Left kidney (tissue), 2 donors: ENCODE results near the gene VSIR. TPM values are rescaled to one million over a fixed set of nuclear protein-coding genes. Genes with fewer than 3 reads are reported as not detected.

ENCODE experiments used
- DNase-seq: peaks from one replicate; pipeline ENCODE4 v3.0.0-alpha.2; 2013
- polyA plus RNA-seq: library from polyadenylated mRNA; unstranded; fragments of 120-200 nt; gene quantifications from one replicate; pipeline ENCODE4 v1.2.1, GENCODE V29; 2013; ENCODE audit not compliant: insufficient read length

Gene VSIR
- polyA plus RNA-seq, 1 donor, result 6.3 TPM

- no peak for DNase-seq
Measured at GRCh38 chr10:71765906-71766716, 7.2 kb downstream of the VSIR start.

DNA sequence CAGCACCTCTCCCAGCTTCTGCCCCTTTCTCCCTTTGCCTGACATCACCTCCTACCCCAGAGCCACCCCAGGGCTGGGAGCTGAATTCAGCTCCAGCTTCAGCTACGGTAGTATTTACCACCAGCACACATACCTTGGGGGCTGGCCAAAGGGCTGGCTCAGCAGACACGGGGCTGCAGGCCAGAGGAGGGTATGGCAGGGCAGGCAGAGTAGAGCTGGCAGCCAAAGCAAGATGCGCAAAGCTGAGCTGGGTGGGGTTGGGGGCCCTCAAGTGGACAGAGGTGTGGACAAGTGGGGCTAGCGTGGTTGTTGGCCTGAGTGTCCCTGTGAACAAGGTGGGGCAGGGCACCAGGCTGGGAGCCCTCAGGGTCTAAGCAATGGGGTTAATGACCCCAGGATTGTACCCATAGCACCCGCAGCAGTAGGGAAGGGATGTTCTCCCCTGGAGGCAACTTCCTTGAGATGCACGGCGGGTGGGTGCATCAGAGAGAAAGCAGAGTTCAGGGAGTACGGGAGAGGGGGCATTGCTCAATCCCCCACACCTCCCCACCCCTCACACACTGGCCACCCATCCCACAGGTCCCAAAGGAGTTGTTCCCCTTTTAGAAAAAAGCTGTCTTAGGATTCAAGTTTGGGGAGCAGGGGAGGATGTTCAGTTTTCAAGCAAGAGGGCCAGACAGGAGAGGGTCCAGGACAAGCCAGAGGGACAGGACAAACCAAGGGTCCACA is 8.0 kb downstream of the VSIR start:
- no peak for DNase-seq

DNA sequence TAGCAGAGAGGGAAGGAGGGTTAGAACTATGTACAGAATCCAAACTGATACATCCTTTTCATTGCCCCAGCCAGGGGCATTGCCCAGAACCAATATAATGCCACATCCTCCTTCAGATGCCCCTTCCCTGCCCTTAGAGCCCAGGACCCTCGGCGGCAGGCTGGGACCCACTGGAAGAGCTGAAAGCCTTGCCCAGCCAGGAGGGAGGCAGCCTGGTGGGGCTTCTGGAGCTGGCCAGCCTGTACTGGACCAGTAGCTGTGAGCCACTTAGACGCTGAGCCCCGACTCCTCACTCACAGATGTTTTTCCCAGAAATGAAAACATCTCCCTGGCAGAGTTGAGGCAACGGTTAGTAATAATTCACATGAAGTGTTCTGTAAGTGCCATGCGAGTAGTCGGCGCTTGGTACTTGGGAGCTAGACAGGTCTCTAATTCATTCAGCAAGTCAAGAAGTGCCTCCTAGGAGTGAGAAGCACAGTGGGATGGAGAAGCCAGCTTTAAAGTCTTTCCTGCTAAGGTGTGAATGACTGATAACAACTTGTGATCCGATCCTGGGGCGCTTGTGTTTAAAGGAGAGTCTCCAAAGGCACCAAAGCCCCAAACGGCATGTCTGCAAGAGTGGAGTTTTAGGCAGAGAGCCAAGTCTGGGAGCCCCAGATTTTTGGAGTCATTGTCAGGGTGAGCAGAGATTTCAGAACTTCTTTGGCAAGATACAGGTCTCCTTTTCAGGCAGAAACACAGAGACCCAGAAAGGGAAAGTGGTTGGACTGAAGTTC is 9.8 kb downstream of the VSIR start:
- no peak for DNase-seq

GRCh38 chr10:71762324-71762723 is 11.0 kb downstream of the VSIR start:
- DNase-seq, result no peak

DNA sequence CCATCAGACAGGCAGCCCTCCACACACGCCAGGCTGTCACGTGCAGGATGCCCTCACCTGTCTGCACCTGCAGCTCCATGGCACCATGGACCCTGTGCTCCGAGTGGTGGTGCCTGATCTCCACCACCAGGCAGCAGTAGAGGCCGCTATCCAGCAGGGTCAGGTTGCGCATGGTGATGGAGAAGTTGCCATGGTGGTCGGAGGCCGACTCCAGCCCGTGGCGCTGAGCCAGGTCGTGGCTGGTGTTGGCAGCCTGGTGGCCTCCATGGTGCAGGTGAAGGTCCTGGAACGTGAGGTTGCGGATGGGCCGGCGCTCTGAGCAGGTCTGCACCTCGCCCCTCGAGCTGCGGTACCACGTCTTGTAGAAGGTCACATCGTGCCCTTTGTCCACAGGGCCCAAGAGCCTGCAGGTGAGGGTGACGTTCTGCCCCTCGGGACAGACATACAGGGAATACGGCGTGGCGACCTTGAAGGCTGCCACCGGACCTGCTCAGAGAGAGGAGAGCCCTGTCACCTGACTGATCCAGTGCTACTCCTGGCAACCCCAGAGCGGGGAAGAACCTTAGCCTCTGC is 11.7 kb downstream of the VSIR start:
- DNase-seq, result no peak

DNA sequence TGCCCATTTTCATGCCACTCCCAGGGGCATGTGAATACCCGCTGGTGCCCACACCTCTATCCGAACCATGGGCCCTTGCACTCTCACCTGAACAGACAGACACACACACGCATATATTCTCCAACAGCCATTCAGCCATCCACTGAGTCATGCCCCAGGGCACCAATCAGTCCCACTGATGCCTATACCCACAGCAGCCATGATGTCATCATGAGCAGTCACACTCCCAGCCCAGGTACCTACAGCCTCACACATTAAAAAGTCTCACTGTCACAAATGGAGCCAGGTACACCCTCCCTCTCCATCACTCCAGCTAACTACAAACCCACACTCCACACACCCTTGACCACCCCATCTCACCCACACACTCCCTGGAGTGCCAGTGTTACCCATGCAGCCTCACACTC is 12.2 kb downstream of the VSIR start:
- no peak for DNase-seq

DNA sequence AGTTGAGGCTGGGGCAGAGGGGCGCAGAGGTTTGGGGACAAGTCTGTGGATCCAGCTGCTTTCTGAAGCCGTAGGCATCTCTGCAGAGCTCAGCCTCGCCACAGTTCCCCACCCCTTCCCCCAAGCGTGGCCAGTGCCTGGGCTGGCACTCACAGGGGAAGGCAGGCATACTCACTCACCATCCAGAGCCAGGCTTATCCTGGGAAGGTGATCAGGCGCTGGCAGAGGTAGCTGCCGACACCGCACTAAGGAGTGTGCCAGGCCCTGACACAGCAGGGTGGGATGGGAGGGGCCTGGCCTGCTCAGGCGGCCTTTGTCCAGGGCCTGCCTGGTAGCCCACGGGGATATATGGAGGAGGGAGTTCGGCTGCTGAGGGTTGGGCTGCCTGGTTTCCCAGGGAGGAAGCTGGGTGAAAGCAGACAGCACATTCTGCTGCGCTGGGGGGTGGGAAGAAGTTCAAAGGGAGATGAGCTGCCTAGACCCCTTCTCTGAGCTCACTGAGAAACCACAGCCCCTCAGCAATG is 15.9 kb downstream of the VSIR start:
- DNase-seq, result no peak

- no peak for DNase-seq
Measured at GRCh38 chr10:71756311-71757191, 16.8 kb downstream of the VSIR start.

DNA sequence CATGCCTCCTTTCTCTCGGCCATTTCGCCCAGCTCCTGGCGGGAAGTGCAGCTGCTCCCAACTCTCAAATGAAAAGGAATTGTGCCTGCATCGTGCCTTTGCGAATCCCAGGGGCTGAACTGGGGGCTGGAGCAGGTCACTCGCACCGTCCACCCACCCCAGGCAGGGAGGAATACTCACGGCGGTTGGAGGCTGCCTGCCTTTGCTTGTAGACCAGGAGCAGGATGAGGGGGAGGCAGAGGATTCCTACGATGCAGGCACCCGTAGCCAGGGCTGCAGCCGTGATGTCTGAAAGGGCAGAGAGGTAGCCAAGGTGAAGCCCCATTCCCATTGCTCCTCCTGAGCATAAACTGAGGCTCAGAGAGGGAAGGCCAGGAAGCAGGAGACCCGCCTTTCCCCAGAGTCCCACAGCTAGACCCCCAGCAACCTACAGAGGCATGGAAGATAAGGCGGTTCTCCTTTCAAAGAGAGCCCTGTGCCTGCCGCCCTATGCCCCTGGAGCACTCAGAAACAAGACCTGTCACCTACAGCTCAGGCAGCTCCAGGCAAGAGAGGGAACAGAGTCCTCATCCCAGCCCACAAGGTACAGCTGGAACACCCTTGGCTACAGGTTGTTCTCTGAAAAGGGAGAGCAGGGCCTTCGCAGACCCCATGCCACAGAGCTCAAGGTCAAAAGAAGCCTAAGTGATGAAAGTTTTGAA is 18.0 kb downstream of the VSIR start:
- no peak for DNase-seq

- DNase-seq, result no peak
Measured at GRCh38 chr10:71754562-71754961, 18.8 kb downstream of the VSIR start.

DNA sequence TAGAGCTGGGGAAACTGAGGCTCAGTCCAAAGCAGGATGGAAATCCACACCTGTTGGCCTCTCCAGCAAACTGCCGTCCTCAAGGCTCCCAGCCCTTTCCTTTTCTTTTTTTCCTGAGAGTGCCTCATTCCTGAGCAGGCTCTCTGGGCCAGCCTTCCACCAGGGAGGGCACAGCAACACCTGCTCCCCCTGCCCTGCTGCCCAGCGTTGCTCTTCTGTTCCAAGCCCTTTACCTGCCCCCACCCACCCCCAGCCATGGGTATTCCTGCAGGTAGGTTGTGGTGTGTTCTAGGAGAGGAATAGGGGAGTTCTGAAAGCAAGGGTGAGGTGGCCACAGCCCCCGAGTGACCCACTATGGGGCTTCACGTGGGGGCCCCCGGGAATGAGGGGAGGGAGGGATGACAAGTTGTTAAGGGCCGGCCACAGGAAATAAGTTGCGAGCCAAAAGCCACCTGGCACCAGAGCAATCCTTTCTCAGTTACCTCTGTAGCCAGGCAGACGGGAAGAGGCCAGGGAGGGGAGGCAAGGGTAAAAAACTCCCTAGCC is 19.3 kb downstream of the VSIR start:
- DNase-seq, result no peak

DNA sequence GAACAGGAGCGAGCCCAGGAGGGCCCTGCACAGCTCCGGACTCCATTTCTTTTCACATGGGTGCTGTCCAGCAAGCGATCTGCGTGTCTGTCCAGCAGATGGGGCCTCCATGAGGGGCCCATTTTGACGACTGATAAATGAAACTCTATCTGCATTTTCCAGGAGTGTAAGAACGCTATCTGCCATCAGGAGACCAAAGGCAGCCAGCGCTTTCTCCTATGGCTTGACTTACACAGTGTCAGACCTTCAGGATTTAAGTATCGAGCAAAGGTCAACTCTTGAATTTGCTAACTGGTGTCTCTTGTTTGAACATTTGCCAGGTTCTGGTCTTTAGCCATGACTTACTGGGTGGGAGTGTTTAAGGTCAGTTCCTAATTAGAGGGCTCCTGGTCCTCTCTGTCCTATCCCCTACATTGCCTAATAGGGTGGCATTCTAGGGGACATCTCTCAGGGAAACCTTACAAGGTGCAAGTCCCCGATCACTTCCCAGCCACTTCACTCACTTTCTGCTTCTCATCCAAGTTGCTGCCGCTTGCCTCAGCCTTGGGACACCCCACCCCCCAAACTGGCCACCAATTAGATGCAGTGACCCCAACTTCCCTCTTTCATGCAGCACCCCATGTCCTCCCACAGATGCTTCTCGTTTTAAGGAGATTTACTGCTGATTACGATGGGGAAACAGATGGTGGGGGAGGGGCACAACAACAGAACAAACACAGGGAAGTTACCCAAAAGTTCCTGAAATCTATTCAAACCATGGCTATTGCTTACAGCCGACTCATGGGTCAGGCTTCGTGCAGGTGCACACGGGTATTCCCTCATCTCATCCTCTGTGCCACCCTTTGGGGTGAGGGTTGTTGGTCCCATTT is 20.0 kb downstream of the VSIR start:
- DNase-seq, result no peak

DNA sequence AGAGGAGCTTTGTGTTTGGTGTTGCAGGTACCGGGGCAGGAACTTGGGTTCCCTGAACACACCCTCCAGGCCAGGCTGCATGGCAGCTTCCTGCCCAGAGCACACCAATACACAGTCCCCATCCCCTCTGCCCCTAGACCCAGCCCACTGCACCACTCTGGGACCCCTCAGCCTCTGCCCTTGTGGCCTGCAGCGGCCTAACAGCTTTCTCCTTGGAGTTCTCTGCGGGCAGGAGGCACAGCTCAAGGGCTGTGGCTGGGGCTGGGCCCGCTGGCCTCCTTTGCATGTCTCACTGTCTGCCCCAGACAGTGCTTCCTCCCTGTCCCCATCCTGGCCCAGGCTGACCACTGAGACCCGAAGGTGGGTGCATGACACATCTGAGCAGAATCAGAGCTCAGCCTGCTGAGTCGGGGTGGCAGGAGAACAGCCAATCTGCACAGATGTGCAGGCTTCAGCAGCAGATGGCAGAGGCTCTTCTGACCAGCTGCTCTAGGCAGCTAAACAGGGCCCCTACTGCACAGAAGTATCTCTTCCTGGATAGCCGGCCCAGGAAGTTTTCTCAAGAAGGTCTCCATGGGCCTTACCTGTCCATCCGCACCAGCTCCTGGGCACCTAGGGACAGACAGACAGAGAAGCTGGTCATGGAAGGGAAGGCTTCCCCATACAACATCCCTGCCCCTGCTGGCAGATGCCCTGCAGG is 20.8 kb downstream of the VSIR start:
- no peak for DNase-seq

DNA sequence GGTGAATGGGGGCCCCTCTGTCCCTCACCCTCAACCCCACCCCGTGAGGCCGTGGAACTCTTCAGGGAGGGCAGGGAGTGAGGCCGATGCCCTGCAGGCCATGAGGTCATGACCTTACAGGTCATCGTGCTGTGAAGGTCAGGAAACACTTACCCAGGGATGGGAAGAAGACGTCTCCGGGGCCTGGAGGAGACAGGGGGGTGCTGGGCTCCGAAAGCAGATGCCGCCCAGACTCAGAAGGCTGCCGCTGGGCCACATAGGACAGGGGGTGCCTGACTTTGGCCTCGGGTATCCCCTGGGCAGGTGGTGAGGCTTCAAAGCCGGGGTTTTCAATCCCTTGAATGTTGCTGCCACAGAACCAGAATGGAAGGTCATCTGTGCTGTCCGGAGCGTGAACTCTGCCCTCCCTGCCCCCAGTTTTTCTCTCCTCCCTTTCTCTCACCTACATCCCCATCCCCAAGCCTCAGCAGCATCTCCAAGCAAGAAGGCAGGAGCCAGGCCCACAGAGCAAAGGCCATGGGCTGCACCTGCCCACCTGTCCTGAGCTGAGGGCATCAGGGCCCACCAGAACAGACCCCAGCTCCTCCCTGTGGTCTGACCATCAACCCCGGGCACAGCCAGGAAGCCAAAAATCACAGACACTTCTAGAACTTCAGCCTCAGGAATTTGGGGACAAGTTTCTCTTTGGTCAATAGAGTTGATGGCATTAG is 21.6 kb downstream of the VSIR start:
- DNase-seq, result no peak

DNA sequence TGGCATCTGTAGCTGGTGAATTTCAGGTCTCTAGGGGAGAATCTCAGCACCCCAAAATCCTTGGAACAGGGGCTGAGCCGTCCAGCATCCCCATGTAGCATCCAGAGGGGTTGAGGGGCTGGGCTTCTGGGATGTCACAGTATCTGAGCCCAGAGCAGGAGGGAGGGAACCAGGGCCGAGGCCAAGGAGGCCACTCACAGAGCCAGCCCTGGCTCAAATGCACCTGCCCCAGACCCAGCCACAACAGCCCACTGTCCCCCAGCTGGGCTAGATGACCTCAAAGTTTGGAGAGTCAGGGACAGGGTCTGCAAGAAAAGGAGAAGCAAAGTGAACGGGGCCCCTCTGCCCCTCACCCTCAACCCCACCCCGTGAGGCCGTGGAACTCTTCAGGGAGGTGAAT is 22.3 kb downstream of the VSIR start:
- no peak for DNase-seq

DNA sequence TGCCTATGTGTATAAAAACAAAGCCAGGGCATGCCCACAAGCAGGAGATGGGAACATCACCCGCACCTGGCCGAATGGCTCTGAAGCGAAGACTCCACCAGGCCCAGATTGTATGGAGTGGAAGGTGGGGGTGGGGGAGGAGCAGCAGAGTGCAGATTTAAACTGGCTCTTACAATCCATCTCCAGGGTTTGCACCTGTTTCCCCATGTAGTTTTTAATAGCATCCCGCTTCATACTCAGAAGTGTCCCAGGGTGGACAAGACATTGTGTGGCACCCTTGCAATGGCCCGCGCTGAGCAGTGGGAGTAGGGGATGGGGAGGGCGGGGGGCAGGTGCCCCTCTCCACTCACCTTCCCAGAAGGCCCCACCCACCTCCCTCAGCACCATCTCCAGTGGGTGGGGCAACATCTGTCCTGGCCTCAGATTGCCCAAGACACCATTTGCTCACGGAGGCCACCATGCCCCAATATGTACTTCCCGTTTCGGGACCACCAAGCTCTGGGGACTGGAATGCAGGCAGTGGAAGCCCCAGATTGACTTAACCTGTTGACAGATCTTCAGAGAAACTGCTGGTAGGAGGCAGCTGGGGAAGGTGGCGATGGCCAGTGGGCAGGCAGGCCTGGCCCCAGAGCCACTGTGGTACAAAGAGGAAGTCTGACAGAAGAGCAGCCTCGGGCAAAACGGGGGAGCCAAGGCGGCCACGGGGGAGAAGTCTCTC is 23.0 kb downstream of the VSIR start:
- no peak for DNase-seq

- no peak for DNase-seq
Measured at GRCh38 chr10:71749396-71749795, 23.9 kb downstream of the VSIR start.
